Type B pancreatic cell (in vitro differentiated cells): Measurements from ENCODE around the gene PTPDC1. TPM values are rescaled to one million over a fixed set of nuclear protein-coding genes. Genes with fewer than 3 reads are reported as not detected.

Experiments used
- DNase-seq: peaks from one replicate; pipeline ENCODE4 v3.0.0; 2021; ENCODE audit warnings: mixed read lengths; ENCODE audit not compliant: unreplicated experiment; ENCODE audit errors: extremely low spot score
- H3K27ac Mint-ChIP-seq: 2 replicates; pipeline ENCODE4 v1.8.0; 2021; ENCODE audit warnings: mild to moderate bottlenecking, mixed read lengths
- H3K27me3 Mint-ChIP-seq: 2 replicates; pipeline ENCODE4 v1.8.0; 2021; ENCODE audit warnings: mixed read lengths
- H3K36me3 Mint-ChIP-seq: 2 replicates; pipeline ENCODE4 v1.8.0; 2021; ENCODE audit warnings: mixed read lengths
- H3K4me1 Mint-ChIP-seq: one replicate; pipeline ENCODE4 v1.8.0; 2021; ENCODE audit warnings: mixed read lengths; ENCODE audit not compliant: unreplicated experiment
- H3K4me3 Mint-ChIP-seq: 2 replicates; pipeline ENCODE4 v1.8.0; 2021; ENCODE audit warnings: mild to moderate bottlenecking, mixed read lengths
- H3K9me3 Mint-ChIP-seq: 2 replicates; pipeline ENCODE4 v1.8.0; 2021; ENCODE audit warnings: mixed read lengths
- total RNA-seq: library from RNA; stranded (reverse); gene quantifications from 2 replicates; pipeline ENCODE4 v1.2.1, GENCODE V29; 2021; ENCODE audit warnings: low replicate concordance
- TF ChIP-seq, protein P1 (sequence below): fragments of 200-600 bp; sonication (generic); conservative IDR thresholded peaks from 2 replicates; pipeline ENCODE4 v1.5.0; 2021; ENCODE audit warnings: antibody characterized with exemption, mild to moderate bottlenecking

The PTPDC1 gene
- total RNA-seq, 1 donor from 2014 or later = 7.9 TPM

DNA sequence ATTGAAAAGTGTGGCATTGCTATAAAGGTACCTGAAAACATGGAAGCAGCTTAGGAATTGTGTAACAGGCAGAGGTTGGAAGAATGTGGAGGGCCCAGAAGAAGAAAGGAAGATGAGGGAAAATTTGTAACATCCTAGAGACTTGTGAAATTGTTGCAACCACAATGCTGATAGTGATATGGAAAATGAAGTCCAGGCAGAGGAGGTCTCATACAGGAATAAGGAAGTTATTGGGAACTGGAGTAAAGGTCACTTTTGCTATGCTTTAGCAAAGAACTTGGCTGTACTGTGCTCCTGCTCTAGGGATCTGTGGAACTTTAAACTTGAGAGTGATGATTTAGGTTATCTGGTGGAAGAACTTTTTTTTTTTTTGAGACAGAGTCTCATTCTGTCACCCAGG is 43.5 kb downstream of the PTPDC1 start:
- no peaks in the 10 kb centered on the region for H3K4me1 Mint-ChIP-seq
- H3K4me3 Mint-ChIP-seq = no peak overlapping the region
- peaks cover 3% of the 10 kb centered on the region for H3K36me3 Mint-ChIP-seq
- TF ChIP-seq, protein P1, sequence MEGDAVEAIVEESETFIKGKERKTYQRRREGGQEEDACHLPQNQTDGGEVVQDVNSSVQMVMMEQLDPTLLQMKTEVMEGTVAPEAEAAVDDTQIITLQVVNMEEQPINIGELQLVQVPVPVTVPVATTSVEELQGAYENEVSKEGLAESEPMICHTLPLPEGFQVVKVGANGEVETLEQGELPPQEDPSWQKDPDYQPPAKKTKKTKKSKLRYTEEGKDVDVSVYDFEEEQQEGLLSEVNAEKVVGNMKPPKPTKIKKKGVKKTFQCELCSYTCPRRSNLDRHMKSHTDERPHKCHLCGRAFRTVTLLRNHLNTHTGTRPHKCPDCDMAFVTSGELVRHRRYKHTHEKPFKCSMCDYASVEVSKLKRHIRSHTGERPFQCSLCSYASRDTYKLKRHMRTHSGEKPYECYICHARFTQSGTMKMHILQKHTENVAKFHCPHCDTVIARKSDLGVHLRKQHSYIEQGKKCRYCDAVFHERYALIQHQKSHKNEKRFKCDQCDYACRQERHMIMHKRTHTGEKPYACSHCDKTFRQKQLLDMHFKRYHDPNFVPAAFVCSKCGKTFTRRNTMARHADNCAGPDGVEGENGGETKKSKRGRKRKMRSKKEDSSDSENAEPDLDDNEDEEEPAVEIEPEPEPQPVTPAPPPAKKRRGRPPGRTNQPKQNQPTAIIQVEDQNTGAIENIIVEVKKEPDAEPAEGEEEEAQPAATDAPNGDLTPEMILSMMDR = no peak
- no peak overlapping the region for H3K27ac Mint-ChIP-seq
- no peaks in the 10 kb centered on the region for H3K9me3 Mint-ChIP-seq
- no peak for DNase-seq
- H3K27me3 Mint-ChIP-seq = no peaks in the 10 kb centered on the region

DNA sequence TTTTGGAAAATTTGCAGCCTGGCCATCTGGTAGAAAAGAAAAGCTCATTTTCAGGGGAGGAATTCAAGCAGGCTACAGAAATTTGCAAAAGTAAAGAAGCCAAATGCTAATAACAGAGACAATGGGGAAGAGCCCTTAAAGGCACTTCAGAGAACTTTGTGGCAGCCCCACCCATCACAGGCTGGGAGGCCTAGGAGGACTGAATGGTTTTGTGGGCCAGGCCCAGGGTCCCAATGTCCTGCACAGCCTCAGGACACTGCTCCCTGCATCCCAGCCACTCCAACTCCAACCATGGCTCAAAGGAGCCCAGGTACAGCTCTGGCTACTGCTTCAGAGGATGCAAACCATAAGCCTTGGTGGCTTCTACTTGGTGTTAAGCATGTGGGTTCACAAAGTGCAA is 44.3 kb downstream of the PTPDC1 start:
- H3K27ac Mint-ChIP-seq = no peak overlapping the region
- peaks cover 3% of the 10 kb centered on the region for H3K36me3 Mint-ChIP-seq
- H3K4me1 Mint-ChIP-seq = no peaks in the 10 kb centered on the region
- DNase-seq = no peak
- no peak overlapping the region for H3K4me3 Mint-ChIP-seq
- no peaks in the 10 kb centered on the region for H3K9me3 Mint-ChIP-seq
- TF ChIP-seq, protein P1 = no peak
- no peaks in the 10 kb centered on the region for H3K27me3 Mint-ChIP-seq

- H3K36me3 Mint-ChIP-seq = no peaks in the 10 kb centered on the region
- TF ChIP-seq, protein P1 = no peak
- peaks cover 14% of the 10 kb centered on the region for H3K4me1 Mint-ChIP-seq
- no peaks in the 10 kb centered on the region for H3K9me3 Mint-ChIP-seq
- H3K27me3 Mint-ChIP-seq = no peaks in the 10 kb centered on the region
- no peak for DNase-seq
- no peak overlapping the region for H3K27ac Mint-ChIP-seq
- no peak overlapping the region for H3K4me3 Mint-ChIP-seq
Observed at GRCh38 chr9:94134629-94135028, 50.4 kb downstream of the PTPDC1 start.

DNA sequence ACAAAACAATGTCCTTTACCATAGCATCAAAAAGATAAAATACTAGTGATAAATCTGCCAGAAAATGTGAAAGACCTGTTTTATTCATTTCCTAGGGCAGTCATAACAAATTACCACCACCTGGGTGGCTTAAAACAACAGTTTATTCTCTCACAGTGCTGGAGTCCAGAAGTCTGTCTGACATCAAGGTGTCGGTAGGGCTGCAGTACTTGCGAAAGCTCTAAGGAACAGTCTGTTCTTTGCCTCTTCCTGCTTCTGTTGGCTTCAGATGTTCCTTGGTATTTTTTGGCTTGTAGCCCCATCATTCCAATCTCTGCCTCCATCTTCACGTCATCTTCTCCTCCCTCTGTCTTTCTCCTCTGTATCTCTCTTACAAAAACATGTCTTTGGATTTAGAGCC is 51.0 kb downstream of the PTPDC1 start:
- Mint-ChIP-seq H3K27ac (no peak overlapping the region), H3K36me3 (no peaks in the 10 kb centered on the region), H3K27me3 (no peaks in the 10 kb centered on the region), H3K4me1 (peaks cover 20% of the 10 kb centered on the region), H3K4me3 (no peak overlapping the region), H3K9me3 (no peaks in the 10 kb centered on the region)
- TF ChIP-seq, protein P1 = no peak
- no peak for DNase-seq

DNA sequence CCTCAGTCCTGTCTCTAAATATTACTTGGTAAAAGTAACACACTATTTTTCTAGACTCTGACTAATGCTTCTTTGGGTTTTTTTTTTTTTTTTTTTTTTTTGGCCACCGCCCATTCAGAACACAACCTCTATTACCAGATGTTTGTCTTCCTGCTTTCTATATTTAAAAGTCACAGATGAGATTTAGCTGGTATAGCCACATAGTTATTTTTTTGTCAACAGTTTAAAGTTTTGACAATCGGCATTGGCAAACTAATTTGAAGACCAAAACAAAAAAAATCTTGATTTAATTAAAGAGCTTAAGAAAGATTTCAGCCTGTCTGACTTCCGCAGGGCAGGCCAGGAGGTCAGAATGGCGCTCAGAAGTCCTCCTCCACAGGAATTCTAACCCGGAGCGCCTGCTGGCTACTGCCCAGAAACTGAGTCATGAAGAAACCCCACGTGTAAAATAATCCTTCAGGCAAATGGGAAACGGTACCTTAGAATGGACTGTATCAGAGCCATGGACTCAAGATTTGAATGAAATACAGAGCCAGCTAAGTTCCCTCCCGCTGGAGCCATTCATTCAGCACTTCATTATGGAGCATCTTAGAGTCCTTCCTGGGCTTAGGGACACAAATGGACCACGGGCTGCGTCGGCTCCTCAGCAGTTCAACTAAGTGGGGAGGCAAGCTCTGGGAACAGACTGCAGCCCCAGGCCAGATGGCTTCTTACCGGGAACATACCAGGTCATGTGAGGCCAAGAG is 55.6 kb downstream of the PTPDC1 start:
- Mint-ChIP-seq H3K27me3 (no peaks in the 10 kb centered on the region), H3K4me1 (peaks cover 27% of the 10 kb centered on the region), H3K9me3 (no peaks in the 10 kb centered on the region), H3K36me3 (no peaks in the 10 kb centered on the region), H3K27ac (peak overlapping the region; percentile 47), H3K4me3 (no peak overlapping the region)
- TF ChIP-seq, protein P1 = no peak
- peak; percentile 59 for DNase-seq
